GM12878 (cell line): Measurements from ENCODE around the gene H2AZ1. TPM values are rescaled to one million over a fixed set of nuclear protein-coding genes. Genes with fewer than 3 reads are reported as not detected.

Experiments
- CBX5 ChIP-seq: sonication (generic); IDR thresholded peaks from 2 replicates; pipeline ENCODE4 v1.6.1; 2016; ENCODE audit warnings: low read depth, moderate library complexity, mild to moderate bottlenecking, inconsistent platforms
- CREM ChIP-seq: IDR thresholded peaks from 2 replicates; pipeline ENCODE4 v1.6.1; 2014; ENCODE audit warnings: antibody characterized with exemption, low read depth
- DPF2 ChIP-seq: fragments of 450-650 bp; IDR thresholded peaks from 2 replicates; pipeline ENCODE4 v1.6.1; 2017; ENCODE audit warnings: mild to moderate bottlenecking
- EED ChIP-seq: sonication (generic); IDR thresholded peaks from 2 replicates; pipeline ENCODE4 v1.6.1; 2016; ENCODE audit warnings: antibody characterized with exemption, low read depth
- EGR1 ChIP-seq, 2 experiments: IDR thresholded peaks; 1 replicate in 1 of 2; 2 replicates in 1 of 2; pipeline ENCODE4 v1.6.1; 2011 to 2012; ENCODE audit warnings: low read depth in 2 of 2, low read length in 2 of 2, borderline replicate concordance in 1 of 2, mild to moderate bottlenecking in 1 of 2, moderate library complexity in 1 of 2
- EP300 ChIP-seq, 2 experiments: fragments of 150-350 bp in 1 of 2; IDR thresholded peaks; 2 replicates each; pipeline ENCODE4 v1.6.1; 2011 to 2012; ENCODE audit warnings: low read depth in 2 of 2, low read length in 2 of 2, borderline replicate concordance in 1 of 2, improper control_type of control experiment in 1 of 2, inconsistent platforms in 1 of 2; ENCODE audit not compliant: control insufficient read depth in 1 of 2
- FOXM1 ChIP-seq: IDR thresholded peaks from 2 replicates; pipeline ENCODE4 v1.6.1; 2012; ENCODE audit warnings: low read depth, mild to moderate bottlenecking, inconsistent platforms, low read length, moderate library complexity
- GABPA ChIP-seq: IDR thresholded peaks from 2 replicates; pipeline ENCODE4 v1.6.1; 2014; ENCODE audit warnings: antibody characterized with exemption, low read depth, mild to moderate bottlenecking, inconsistent platforms
- HDAC2 ChIP-seq: fragments of 200-600 bp; sonication (generic); IDR thresholded peaks from 2 replicates; pipeline ENCODE4 v1.6.1; 2017
- IKZF1 ChIP-seq: fragments of 450-650 bp; conservative IDR thresholded peaks from 2 replicates; pipeline ENCODE4 v1.6.1; 2017; ENCODE audit warnings: antibody characterized with exemption, mild to moderate bottlenecking
- IKZF2 ChIP-seq, 2 experiments: fragments of 450-650 bp; IDR thresholded peaks; 2 replicates each; pipeline ENCODE4 v1.6.1; 2017; ENCODE audit warnings: mild to moderate bottlenecking in 2 of 2, moderate library complexity in 2 of 2
- LARP7 ChIP-seq: fragments of 450-650 bp; IDR thresholded peaks from 2 replicates; pipeline ENCODE4 v1.6.1; 2017; ENCODE audit warnings: mild to moderate bottlenecking
- MTA3 ChIP-seq: IDR thresholded peaks from 2 replicates; pipeline ENCODE4 v1.6.1; 2012; ENCODE audit warnings: low read length, inconsistent platforms, borderline replicate concordance
- NFYB ChIP-seq: IDR thresholded peaks from 2 replicates; pipeline ENCODE4 v1.6.1; 2011; ENCODE audit warnings: low read depth, mild to moderate bottlenecking, low read length, improper control_type of control experiment, moderate library complexity; ENCODE audit not compliant: insufficient read depth
- NR2C2 ChIP-seq: IDR thresholded peaks from 2 replicates; pipeline ENCODE4 v1.6.1; 2011; ENCODE audit warnings: borderline replicate concordance, low read depth; ENCODE audit not compliant: control insufficient read depth, insufficient read length
- RELA ChIP-seq: fragments of 450-650 bp; IDR thresholded peaks from 2 replicates; pipeline ENCODE4 v1.8.0; 2014; ENCODE audit warnings: borderline replicate concordance; ENCODE audit not compliant: partially characterized antibody
- RFX5 ChIP-seq: IDR thresholded peaks from 2 replicates; pipeline ENCODE4 v1.6.1; 2011; ENCODE audit warnings: low read depth, low read length, improper control_type of control experiment
- RUNX3 ChIP-seq: IDR thresholded peaks from 2 replicates; pipeline ENCODE4 v1.6.1; 2012; ENCODE audit warnings: low read length, inconsistent platforms
- SIX5 ChIP-seq: IDR thresholded peaks from 2 replicates; pipeline ENCODE4 v1.6.1; 2011; ENCODE audit warnings: mild to moderate bottlenecking, low read depth, low read length, moderate library complexity; ENCODE audit not compliant: severe bottlenecking
- SMC3 ChIP-seq: IDR thresholded peaks from 2 replicates; pipeline ENCODE4 v1.6.1; 2011; ENCODE audit warnings: low read length, improper control_type of control experiment, borderline replicate concordance
- STAT3 ChIP-seq: IDR thresholded peaks from 2 replicates; pipeline ENCODE4 v1.6.1; 2011; ENCODE audit warnings: low read depth, low read length, improper control_type of control experiment
- TCF12 ChIP-seq: IDR thresholded peaks from 2 replicates; pipeline ENCODE4 v1.6.1; 2011; ENCODE audit warnings: low read depth, mild to moderate bottlenecking, low read length
- TCF3 ChIP-seq: IDR thresholded peaks from 2 replicates; pipeline ENCODE4 v1.6.1; 2012; ENCODE audit warnings: low read depth, mild to moderate bottlenecking, low read length, borderline replicate concordance; ENCODE audit not compliant: insufficient read depth
- TCF7 ChIP-seq: IDR thresholded peaks from 2 replicates; pipeline ENCODE4 v1.6.1; 2014; ENCODE audit warnings: antibody characterized with exemption, borderline replicate concordance
- polyA plus RNA-seq, 11 experiments: library from polyadenylated mRNA; depleted of rRNA in 4 of 11; unstranded in 6 of 11; stranded (reverse) in 5 of 11; fragments of >200 nt; fragmentation: Nextera tagmentation in 4 of 11; fragmentation: Illumina TruSeq in 1 of 11; extraction: Ambion mirVana in 4 of 11; extraction: Trizol in 1 of 11; gene quantifications; 1 replicate in 1 of 11; 2 replicates in 10 of 11; pipeline versions ENCODE4 v1.2.1 to v1.2.3, GENCODE V29; 2011 to 2016; ENCODE audit warnings: inconsistent platforms in 2 of 11, missing spikeins in 2 of 11, low read depth in 1 of 11
- total RNA-seq, 4 experiments: library from RNA; depleted of rRNA in 3 of 4; stranded (reverse); fragments of >200 nt in 3 of 4; fragmentation: Illumina TruSeq in 1 of 4; extraction: Trizol in 1 of 4; gene quantifications; 2 replicates each; pipeline versions ENCODE4 v1.2.1 to v1.2.3, GENCODE V29; 2013 to 2021
- TF ChIP-seq, protein P1 (sequence below): fragments of 450-650 bp; formaldehyde crosslinking; IDR thresholded peaks from 2 replicates; pipeline ENCODE4 v1.4.0; 2020; ENCODE audit warnings: mild to moderate bottlenecking, moderate library complexity
- TF ChIP-seq, protein P2 (sequence below): IDR thresholded peaks from 2 replicates; pipeline ENCODE4 v1.6.1; 2011; ENCODE audit warnings: borderline replicate concordance, low read depth, mild to moderate bottlenecking, moderate library complexity, low read length; ENCODE audit not compliant: insufficient read depth, poor library complexity, severe bottlenecking

H2AZ1 gene
- total and polyA plus RNA-seq, 10 of the 15 experiments (the other 5 are each of a cell fraction or from before 2014, with no cell fraction given): 652 to 4,800 (median 898) TPM

DNA sequence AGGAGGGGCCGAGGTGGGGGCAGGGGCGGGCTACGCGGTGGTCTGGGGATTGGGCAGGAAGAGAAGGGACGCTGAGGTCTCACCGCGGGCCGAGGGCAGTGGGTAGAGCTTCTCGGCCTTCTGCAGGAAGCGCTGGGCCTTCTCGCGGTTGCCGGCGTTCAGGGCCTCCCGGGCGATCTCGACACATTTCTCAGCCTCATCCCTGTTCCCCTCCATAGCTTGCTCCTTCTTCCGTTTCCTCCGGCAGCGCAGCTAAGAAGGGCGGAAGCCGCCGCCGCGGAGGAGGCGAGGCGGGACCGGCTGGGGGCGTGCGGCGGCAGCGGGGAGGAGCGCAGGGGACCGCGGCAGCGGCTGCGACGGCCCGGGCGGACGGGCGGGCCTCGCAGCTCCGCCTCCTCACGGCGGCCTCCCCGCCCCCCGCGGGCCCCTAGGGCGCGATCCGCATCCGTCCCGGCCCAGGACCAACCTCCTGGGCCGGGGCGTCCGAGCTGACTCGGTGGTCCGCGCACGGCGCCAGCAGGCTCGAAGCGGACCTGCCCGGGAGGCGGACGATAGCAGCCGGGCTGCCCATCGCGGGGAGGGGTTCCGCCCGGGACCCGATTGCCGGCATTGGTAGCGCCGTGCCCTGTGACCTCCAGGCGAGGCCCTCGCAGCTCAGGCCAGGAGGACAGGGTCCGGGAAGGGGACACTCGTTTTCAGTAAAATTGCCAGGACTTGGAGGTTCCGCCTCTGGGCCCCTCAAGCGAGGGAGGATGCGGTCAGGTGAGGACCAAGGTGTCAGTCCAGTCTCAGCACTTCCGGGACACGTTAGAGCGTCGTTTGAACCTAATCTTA, 3.5 kb downstream of the H2AZ1 start, which contains the start of gene DNAJB14 (continued):
- TF ChIP-seq RUNX3 (peak; percentile 37), SMC3 (no peak), RFX5 (no peak), TCF12 (0 out of 2 replicates have a peak, but pooled peaks have one; percentile 3), MTA3 (peak; percentile 79; the same call in 1 of the 2 replicates), TCF3 (0 out of 2 replicates have a peak, but pooled peaks have one; percentile 15), LARP7 (peak; percentile 91), IKZF1 (peak; percentile 88), CREM (0 out of 2 replicates have a peak, but pooled peaks have one; percentile 5), NR2C2 (no peak), RELA (no peak), DPF2 (peak; percentile 85; the same call in 1 of the 2 replicates), EP300 (IDR thresholded peaks at IDR 0.05; ENCODE audit: borderline replicate concordance in 1 of 2, control insufficient read depth in 1 of 2, low read depth in 2 of 2, low read length in 2 of 2) (0 out of 4 replicates have a peak, but pooled peaks of 1 of the 2 experiments have one; percentile 30), IKZF2 (IDR thresholded peaks at IDR 0.05) (no peak), SIX5 (no peak), EGR1 (IDR thresholded peaks at IDR 0.05; ENCODE audit: borderline replicate concordance in 1 of 2, low read depth in 2 of 2, low read length in 2 of 2) (peak in 1 of 2 experiments; percentile 62; a peak in 2 of 3 replicates), GABPA (peak; percentile 80), STAT3 (no peak), TCF7 (no peak), NFYB (no peak), CBX5 (0 out of 2 replicates have a peak, but pooled peaks have one; percentile 26), EED (no peak), HDAC2 (no peak), FOXM1 (0 out of 2 replicates have a peak, but pooled peaks have one; percentile 18)
- TF ChIP-seq, protein P1, sequence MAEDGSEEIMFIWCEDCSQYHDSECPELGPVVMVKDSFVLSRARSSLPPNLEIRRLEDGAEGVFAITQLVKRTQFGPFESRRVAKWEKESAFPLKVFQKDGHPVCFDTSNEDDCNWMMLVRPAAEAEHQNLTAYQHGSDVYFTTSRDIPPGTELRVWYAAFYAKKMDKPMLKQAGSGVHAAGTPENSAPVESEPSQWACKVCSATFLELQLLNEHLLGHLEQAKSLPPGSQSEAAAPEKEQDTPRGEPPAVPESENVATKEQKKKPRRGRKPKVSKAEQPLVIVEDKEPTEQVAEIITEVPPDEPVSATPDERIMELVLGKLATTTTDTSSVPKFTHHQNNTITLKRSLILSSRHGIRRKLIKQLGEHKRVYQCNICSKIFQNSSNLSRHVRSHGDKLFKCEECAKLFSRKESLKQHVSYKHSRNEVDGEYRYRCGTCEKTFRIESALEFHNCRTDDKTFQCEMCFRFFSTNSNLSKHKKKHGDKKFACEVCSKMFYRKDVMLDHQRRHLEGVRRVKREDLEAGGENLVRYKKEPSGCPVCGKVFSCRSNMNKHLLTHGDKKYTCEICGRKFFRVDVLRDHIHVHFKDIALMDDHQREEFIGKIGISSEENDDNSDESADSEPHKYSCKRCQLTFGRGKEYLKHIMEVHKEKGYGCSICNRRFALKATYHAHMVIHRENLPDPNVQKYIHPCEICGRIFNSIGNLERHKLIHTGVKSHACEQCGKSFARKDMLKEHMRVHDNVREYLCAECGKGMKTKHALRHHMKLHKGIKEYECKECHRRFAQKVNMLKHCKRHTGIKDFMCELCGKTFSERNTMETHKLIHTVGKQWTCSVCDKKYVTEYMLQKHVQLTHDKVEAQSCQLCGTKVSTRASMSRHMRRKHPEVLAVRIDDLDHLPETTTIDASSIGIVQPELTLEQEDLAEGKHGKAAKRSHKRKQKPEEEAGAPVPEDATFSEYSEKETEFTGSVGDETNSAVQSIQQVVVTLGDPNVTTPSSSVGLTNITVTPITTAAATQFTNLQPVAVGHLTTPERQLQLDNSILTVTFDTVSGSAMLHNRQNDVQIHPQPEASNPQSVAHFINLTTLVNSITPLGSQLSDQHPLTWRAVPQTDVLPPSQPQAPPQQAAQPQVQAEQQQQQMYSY: 0 out of 2 replicates have a peak, but pooled peaks have one; percentile 52
- TF ChIP-seq, protein P2, sequence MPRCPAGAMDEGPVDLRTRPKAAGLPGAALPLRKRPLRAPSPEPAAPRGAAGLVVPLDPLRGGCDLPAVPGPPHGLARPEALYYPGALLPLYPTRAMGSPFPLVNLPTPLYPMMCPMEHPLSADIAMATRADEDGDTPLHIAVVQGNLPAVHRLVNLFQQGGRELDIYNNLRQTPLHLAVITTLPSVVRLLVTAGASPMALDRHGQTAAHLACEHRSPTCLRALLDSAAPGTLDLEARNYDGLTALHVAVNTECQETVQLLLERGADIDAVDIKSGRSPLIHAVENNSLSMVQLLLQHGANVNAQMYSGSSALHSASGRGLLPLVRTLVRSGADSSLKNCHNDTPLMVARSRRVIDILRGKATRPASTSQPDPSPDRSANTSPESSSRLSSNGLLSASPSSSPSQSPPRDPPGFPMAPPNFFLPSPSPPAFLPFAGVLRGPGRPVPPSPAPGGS: peak; percentile 66
